Right atrium auricular region (tissue), 2 donors: Measurements from ENCODE around the gene NDUFB6. TPM values are rescaled to one million over a fixed set of nuclear protein-coding genes. Genes with fewer than 3 reads are reported as not detected.

Source experiments
- DNase-seq: peaks from one replicate; pipeline ENCODE4 v3.0.0-alpha.2; 2019; ENCODE audit warnings: low spot score
- H3K27ac ChIP-seq, 2 donors: fragments of 200-600 bp; sonication (generic); 1 replicate in 1 of 2; 2 replicates in 1 of 2; pipeline ENCODE4 v1.5.1; 2016 to 2019
- H3K27me3 ChIP-seq, 2 donors: fragments of 200-600 bp; sonication (generic); one replicate each; pipeline versions ENCODE4 v1.5.1 to v1.6.0; 2017 to 2019
- H3K36me3 ChIP-seq: fragments of 200-600 bp; sonication (generic); one replicate; pipeline ENCODE4 v1.5.1; 2016
- H3K4me1 ChIP-seq, 2 donors: fragments of 200-600 bp; sonication (generic); one replicate each; pipeline versions ENCODE4 v1.5.1 to v1.6.0; 2017 to 2019
- H3K4me3 ChIP-seq, 2 donors: fragments of 200-600 bp; sonication (generic); 1 replicate in 1 of 2; 2 replicates in 1 of 2; pipeline ENCODE4 v1.5.1; 2017 to 2019; ENCODE audit warnings: mild to moderate bottlenecking in 1 of 2, moderate library complexity in 1 of 2
- H3K9me3 ChIP-seq, 2 donors: fragments of 200-600 bp; sonication (generic); one replicate each; pipeline ENCODE4 v1.5.1; 2019
- total RNA-seq, 2 donors: library from RNA; depleted of rRNA; stranded (reverse); fragments of >200 nt; gene quantifications; one replicate each; pipeline ENCODE4 v1.1.0, GENCODE V29; 2016
- TF ChIP-seq, protein P1 (sequence below), 2 donors: fragments of 200-600 bp; sonication (generic); IDR thresholded peaks; one replicate each; pipeline ENCODE4 v1.5.1; 2019; ENCODE audit warnings: antibody characterized with exemption in 2 of 2

The NDUFB6 gene
- total RNA-seq, 2 donors from 2014 or later, result 70.1 to 134 TPM

DNA sequence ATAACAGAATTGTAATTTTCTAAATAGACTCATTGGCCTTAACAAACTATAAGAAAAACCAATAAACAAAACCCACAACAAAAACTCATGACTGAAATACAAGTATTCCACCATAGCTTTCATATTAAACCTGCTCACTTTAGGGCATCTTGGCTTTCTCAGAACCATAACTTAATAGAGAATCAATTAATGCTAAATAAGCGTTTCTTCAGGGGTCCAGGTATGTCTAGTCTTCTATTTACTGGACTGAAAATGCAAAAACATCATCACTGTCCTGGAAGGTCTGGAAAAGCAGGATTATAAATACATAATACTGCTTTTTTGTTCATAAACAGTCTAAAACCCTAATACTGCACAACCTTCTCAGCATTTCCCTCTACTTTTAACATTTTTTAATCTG lies 27.1 kb downstream of the NDUFB6 start:
- H3K36me3 ChIP-seq, result peaks cover 28% of the 10 kb centered on the region

DNA sequence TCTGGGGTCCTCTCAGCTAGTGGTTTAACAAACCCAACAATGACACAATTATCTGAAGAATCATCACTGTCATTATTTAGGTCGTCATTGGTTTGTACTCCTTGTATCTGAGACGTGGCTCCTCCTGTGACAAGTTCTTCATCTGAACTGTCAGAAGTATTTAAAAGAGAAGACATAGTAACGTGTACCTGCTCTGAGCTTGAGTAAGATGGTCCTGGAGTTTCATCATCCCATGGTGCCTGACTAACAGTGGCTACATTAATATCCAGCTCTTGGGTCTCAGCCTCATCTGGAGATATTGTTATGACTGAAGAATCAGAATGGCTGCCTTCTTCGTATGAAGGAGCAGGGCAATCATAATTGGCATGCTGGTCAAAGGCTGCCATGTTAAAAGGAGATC lies 29.9 kb downstream of the NDUFB6 start:
- DNase-seq, result no peak
- no peaks in the 10 kb centered on the region for H3K9me3 ChIP-seq
- peaks cover 28% of the 10 kb centered on the region for H3K36me3 ChIP-seq
- TF ChIP-seq, protein P1, sequence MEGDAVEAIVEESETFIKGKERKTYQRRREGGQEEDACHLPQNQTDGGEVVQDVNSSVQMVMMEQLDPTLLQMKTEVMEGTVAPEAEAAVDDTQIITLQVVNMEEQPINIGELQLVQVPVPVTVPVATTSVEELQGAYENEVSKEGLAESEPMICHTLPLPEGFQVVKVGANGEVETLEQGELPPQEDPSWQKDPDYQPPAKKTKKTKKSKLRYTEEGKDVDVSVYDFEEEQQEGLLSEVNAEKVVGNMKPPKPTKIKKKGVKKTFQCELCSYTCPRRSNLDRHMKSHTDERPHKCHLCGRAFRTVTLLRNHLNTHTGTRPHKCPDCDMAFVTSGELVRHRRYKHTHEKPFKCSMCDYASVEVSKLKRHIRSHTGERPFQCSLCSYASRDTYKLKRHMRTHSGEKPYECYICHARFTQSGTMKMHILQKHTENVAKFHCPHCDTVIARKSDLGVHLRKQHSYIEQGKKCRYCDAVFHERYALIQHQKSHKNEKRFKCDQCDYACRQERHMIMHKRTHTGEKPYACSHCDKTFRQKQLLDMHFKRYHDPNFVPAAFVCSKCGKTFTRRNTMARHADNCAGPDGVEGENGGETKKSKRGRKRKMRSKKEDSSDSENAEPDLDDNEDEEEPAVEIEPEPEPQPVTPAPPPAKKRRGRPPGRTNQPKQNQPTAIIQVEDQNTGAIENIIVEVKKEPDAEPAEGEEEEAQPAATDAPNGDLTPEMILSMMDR (IDR thresholded peaks at IDR 0.05), result no peak
- H3K4me1 ChIP-seq, result no peaks in the 10 kb centered on the region
- no peak overlapping the region for H3K4me3 ChIP-seq
- H3K27me3 ChIP-seq, result no peaks in the 10 kb centered on the region
- no peak overlapping the region for H3K27ac ChIP-seq

More for the DNA sequence above, 27.1 kb downstream of the NDUFB6 start:
- Histone ChIP-seq H3K9me3 (no peaks in the 10 kb centered on the region), H3K27me3 (no peaks in the 10 kb centered on the region), H3K4me1 (peaks cover 0 to 12% of the 10 kb centered on the region in 2 donors), H3K27ac (no peak overlapping the region), H3K4me3 (no peak overlapping the region)
- TF ChIP-seq, protein P1 (IDR thresholded peaks at IDR 0.05), result no peak
- no peak for DNase-seq

GRCh38 chr9:32533816-32534215 lies 39.1 kb downstream of the NDUFB6 start:
- H3K27ac ChIP-seq, result no peak overlapping the region
- H3K9me3 ChIP-seq, result peaks cover 0 to 4% of the 10 kb centered on the region in 2 donors
- TF ChIP-seq, protein P1 (IDR thresholded peaks at IDR 0.05), result no peak
- H3K4me3 ChIP-seq, result no peak overlapping the region
- no peaks in the 10 kb centered on the region for H3K27me3 ChIP-seq
- H3K36me3 ChIP-seq, result no peaks in the 10 kb centered on the region
- no peaks in the 10 kb centered on the region for H3K4me1 ChIP-seq
- DNase-seq, result no peak

- no peak for DNase-seq
- TF ChIP-seq, protein P1 (IDR thresholded peaks at IDR 0.05), result no peak
- H3K27me3 ChIP-seq, result no peaks in the 10 kb centered on the region
- no peak overlapping the region for H3K27ac ChIP-seq
- no peak overlapping the region for H3K4me3 ChIP-seq
- peaks cover 0 to 4% of the 10 kb centered on the region in 2 donors for H3K9me3 ChIP-seq
- no peaks in the 10 kb centered on the region for H3K4me1 ChIP-seq
- H3K36me3 ChIP-seq, result no peaks in the 10 kb centered on the region
Observed at GRCh38 chr9:32533336-32533735, 39.6 kb downstream of the NDUFB6 start.

DNA sequence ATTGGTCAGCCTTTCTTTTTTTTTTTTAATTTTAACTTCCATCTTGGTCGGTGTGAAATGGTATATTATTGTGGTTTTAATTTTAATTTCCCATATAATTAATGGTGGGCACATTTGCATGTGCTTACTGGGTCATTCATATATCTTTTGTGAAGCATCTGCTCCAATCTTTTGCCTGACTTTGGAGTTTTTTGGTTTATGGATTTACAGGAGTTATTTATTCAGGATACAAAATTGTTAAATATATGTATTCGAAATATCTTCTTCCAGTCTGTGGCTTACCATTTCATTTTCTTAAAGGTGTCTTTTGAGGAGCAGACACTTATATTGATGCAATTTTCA lies 46.3 kb downstream of the NDUFB6 start:
- Histone ChIP-seq H3K4me3 (peak overlapping the region; percentile 47 to 70), H3K27ac (peak overlapping the region; percentile 83 to 88), H3K9me3 (peaks cover 0 to 4% of the 10 kb centered on the region in 2 donors), H3K4me1 (peaks cover 0 to 31% of the 10 kb centered on the region in 2 donors), H3K27me3 (no peaks in the 10 kb centered on the region), H3K36me3 (no peaks in the 10 kb centered on the region)
- TF ChIP-seq, protein P1 (IDR thresholded peaks at IDR 0.05), result no peak
- DNase-seq, result no peak

DNA sequence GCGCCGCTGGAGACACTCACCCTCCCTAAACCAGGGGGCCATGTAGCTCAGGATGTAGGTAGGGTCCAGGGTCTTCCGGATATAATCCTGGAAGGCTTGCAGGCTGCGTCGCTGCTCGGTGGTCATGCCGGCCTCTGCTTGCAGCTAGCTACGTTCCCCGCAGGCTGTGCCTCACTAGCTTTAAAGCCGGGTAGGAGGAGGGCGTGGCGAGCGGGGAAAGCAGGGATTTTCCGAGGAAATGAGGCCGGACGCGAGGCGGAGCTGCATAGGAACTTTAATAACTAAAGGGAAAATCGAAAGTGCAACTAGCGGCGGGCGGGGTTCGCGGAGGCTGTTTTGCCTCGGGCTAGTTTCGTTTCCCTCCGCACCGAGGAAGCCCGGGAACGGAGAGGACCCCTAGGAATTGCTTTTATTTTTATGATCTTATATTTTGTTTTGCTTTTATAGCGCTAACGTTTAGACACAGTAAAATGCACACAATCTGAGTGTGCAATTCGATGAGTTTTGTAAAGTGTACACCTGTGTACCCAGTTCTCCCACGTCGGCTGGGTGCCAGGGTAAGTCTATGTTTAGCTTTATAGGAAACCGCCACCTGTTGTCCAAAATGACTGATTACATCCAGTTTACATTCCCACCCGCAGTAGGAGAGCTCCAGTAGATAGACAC lies 46.8 kb downstream of the NDUFB6 start, which contains the start of gene RIGI:
Gene RIGI (minus strand): TSS at position 156 of the 666 bp plus-strand sequence. CDS start 30 bp downstream, at position 126.
- peaks cover 0 to 4% of the 10 kb centered on the region in 2 donors for H3K9me3 ChIP-seq
- H3K4me1 ChIP-seq, result peaks cover 0 to 31% of the 10 kb centered on the region in 2 donors
- peak within 1 kb of the TSS; percentile 83 to 88 for H3K27ac ChIP-seq

More for the DNA sequence above, 46.8 kb downstream of the NDUFB6 start, which contains the start of gene RIGI:
- Histone ChIP-seq H3K27me3 (no peaks in the 10 kb centered on the region), H3K4me3 (peak within 1 kb of the TSS; percentile 47 to 70), H3K36me3 (no peaks in the 10 kb centered on the region)
- TF ChIP-seq, protein P1 (IDR thresholded peaks at IDR 0.05), result peak; percentile 24 to 62
- DNase-seq, result peak; percentile 95
